GM18867 (cell line): Measurements from ENCODE around the gene ATP1A4.
A peak's percentile ranks its signal among the peaks of the same experiment; 100 is the strongest.

Experiments used
- ATAC-seq: cut with Tn5 transposase; IDR thresholded peaks from one replicate; pipeline ENCODE4 v1.9.1; 2021; ENCODE audit warnings: mild to moderate bottlenecking, moderate library complexity; ENCODE audit not compliant: unreplicated experiment

The ATP1A4 gene

DNA sequence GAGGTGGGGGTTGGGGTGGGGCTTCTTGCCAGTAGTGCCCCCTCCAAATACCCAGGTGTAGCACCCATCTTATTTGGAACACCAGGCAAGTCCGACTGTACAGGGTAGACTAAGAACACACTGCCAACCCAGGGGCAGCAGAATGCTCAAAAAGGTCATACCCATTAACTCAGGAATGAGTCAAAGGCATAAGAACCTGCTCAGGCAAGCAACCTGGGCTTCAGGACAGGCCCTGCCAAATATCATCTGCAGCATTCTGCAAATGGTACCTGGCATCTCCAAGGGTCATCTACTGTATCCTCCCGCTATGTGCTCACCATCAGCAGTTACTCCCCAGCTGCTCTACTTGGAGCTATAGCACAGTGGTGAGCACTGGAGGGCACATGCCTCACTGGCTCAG is 73.2 kb downstream of the ATP1A4 start:
- no peak for ATAC-seq

DNA sequence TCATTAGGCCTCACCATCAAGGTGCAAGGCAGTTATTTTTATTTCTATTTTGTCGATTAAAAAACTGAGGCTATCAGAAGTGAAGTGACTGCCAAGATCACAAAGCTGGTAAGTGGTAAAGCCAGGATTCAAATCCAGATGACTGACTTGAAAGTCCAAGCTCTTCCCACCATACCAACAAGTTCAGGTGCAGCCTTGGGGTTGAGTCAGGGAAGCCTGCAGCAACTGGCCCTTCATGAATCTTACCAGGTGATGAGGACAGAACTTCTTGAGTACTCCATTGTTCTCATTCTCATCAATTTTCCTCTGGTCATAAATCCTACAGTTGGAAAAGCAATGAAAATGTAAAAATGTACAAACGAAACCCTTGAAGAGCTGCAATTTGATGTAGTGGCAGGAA is 73.9 kb downstream of the ATP1A4 start:
- no peak for ATAC-seq

DNA sequence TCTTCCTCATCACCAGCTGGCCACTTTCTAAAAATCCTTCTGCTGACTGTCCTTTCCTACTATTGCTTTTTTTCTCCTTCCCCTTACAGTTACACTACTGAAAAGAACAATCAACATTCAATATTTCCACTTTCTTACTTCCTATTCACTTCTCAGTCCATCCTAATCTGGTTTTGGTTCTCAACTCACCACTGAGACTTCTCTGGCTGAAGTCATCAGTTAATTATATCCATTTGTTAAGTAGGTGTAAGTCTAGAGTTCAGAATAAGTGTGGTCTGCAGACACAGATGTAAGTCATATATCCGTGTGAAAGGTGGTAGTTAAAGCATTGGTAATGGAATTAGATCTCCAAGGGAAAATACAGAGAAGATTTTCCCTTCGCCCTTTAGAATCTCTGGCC is 75.2 kb downstream of the ATP1A4 start:
- peak; percentile 61 for ATAC-seq

DNA sequence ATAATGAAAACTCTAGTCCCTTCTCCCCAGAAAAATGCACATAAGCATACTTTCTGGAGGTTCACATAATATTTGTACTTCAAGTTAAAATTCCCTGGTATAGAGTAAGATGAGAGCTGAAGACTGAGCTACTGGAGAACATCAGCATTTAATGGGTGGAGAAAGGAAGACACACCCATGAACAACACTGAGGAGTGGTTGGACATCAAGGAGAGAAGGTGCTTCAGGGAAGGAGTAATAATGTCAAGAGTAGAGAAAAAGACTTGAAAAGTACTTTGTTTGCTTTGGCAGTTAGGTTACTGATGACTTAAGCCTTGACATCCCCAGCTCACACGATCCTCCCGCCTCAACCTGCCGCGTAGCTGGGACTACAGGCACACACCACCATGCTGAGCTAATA is 75.6 kb downstream of the ATP1A4 start:
- ATAC-seq: no peak

GRCh38 chr1:160227561-160227960 is 76.2 kb downstream of the ATP1A4 start:
- ATAC-seq: no peak

- ATAC-seq: no peak
Observed at GRCh38 chr1:160228431-160228830, 77.0 kb downstream of the ATP1A4 start.

DNA sequence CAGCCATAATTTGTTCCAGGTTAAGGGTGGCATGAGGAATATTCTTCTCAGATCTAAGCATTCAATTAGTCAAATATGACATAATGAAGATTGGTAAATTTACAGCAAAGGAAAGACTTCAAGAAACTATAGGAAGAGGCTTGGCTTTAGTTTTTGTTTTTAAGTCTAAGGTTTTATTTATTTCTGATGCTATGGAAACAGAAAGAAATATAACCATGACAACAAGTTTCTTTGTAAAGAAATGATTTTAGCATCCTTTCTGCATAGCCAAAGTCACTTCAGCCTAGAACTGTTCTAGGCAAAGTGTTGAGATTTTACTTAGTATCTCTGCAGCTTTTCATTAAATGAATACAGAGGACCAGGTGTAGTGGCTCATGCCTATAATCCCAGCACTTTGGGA is 81.5 kb downstream of the ATP1A4 start:
- no peak for ATAC-seq
